Measurements from ENCODE around the gene TULP1.
A peak's percentile ranks its signal among the peaks of the same experiment; 100 is the strongest.
"Not testable (repeated sequence)": the region's sequence is repeated elsewhere in the genome, so short reads cannot be mapped to it uniquely, and the experiment has no call there.

TULP1 gene

DNA sequence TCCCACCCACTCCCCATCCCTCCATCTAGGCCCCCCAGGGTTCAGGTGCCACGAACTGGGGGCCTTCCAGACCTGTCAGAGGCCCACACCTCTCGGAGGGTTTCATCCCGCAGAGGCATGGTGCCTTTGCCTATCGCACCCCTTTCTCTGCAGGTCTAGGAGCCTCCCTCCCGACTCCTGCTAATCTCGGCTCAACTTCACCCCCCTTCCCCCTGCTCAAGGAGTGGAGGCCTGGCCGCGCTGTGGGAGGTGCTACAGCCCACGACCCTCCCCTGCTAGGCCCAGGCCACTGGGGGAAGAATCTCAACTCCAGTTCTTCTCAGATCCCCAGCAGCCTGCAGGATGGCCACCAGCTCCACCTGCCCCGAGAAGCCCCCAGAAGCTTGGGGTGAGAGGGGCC is at the start of gene TULP1:
TSS of gene TULP1 (minus strand) at position 157 of the 400 bp plus-strand sequence. CDS start at position 119, 38 bp downstream.
- no peak for DNase-seq (ENCODE audit: low read depth in 2 of 2)

DNA sequence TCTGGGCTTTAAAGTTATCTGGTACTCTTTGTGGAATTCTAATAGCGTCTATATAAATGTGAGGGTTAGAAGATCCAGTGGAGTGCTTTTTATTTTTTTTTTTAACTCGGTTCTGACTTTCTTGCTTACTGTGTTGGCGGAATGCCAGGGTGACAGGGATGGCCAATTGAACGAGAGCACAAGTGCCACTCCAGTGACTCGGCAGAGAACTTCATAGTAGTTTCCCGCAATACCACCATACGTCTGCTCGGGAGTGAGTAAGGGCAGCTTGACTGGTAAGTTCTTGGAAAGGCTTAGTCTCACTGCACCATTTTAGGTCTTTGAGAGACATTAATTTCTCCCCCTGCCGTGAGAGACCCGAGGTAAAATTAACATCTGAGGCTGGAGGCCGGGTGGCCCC is 49.4 kb upstream of the TULP1 start:
- no peak for DNase-seq (ENCODE audit: low read depth in 2 of 2)

DNA sequence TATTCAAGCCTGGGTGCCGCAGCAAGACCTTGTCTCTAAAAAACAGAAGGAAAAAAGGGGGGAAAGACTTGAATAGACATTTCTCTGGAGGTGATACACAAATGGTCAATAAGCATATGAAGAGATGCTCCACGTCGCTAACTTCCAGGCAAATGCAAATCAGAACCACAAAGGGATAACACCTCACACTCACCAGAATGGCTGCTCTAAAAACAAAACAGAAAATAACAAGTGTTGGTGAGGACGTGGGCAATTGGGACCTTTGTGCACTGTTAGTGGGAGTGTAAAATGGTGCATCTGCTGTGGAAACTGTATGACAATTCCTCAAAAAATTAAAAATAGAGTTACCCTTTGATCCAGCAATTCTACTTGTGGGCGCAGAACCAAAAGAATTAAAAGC is 48.4 kb upstream of the TULP1 start:
- DNase-seq (ENCODE audit: low read depth in 2 of 2) = no peak

DNA sequence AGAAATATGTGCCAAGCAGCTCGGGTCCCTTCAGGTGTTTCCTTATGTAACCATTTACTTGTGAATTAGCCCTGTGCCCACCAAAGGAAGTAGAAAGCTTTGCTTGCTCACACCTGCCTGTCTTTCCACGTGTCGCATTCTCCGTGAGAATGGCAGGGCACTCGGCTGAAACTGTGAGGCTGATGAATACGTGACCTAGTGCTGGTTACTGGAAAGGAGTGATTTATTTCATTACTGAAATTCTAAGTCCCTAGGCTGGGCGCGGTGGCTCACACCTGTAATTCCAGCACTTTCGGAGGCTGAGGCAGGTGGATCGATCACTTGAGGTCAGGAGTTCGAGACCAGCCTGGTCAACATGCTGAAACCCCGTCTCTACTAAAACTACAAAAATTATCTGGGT is 45.9 kb upstream of the TULP1 start:
- no peak for DNase-seq (ENCODE audit: low read depth in 2 of 2)

DNA sequence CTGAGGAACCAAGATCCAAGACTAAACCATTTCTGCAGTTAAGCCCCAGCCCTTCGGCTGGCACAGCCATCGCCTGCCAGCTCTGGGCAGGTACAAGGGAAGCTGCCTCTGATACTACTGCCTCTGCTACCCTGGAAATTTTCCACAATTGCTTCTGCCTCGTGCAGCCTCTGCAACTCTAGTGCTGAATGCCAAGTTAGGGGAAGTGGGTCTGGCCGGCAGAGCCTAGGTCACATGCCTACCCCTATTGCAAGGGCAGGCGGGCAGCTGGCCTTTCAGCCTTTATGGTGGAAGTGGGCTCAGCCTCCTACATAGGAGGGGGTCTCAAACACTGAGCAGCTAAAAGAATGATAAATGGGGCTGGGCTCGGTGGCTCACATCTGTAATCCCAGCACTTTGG is 44.5 kb upstream of the TULP1 start:
- DNase-seq (ENCODE audit: low read depth in 2 of 2) = no peak

DNA sequence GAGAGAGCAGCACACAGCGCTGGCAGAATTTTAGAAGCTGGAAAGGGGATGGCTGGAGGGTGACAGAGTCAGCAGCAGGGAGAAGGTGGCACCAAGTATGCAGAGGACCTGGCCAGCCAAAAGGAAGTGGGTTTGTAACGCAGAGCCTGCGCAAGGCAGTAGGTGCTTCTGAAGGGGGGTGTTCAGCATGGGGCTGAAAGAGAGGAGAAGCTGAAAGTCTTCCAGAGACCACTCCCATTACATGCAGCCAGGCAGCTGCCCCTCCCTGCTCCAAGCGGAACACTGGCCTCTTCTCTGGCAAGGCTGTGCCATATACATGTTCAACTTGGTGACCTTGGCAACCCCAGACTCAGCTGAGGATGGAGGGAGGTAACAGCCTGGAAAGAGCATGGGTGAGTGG is 42.1 kb upstream of the TULP1 start:
- DNase-seq (ENCODE audit: low read depth in 2 of 2) = no peak

DNA sequence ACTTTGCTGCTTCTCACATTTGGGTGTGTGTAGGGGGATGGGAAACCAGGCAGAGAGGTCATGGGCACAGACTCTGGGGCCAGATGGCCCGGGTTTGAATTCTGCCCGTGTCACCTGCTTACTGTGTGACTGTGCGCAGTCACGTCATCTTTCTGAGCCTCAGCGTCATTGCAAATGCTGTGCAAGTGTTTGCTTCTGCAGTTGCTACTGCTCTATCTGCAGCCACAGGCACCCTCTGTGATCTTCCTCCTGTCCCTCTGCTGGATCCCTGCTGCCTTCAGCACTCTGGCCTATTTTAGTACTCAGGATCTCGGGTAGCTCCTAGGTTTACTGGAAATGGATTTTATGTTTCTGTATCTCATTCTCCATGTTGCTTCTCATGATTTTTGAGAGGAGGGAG is 40.6 kb upstream of the TULP1 start:
- DNase-seq (ENCODE audit: low read depth in 2 of 2) = no peak

DNA sequence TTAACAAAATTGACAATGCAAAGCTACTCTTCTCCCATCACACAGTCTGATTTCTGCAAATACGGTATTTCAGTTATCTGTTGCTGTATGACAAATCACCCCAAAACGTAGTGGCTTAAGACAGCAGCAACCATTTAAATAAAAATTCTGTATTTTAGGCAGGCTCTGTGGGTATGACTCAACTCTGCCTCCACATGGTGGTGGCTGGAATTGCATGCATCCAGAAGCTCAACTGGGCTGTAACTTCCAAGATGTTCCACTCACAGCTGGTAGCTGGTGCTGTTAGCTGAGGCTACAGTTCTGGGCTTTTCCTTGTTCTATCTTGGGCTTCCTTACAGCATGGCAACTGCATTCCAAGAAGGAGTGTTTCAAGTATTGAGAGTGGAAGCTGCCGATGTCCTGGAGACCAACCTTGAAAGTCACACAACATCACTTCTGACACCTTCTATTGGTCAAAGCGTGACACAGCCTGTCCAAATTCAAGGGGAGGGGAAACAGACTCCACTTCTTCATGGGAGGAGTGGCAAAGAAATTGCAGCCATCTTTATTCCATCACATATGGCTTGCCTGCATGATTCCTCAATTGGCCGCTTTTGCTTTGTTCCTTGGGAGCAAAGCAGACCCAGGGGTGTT is 39.7 kb upstream of the TULP1 start:
- peak; percentile 29 to 34 for DNase-seq (ENCODE audit: low read depth in 2 of 2)

DNA sequence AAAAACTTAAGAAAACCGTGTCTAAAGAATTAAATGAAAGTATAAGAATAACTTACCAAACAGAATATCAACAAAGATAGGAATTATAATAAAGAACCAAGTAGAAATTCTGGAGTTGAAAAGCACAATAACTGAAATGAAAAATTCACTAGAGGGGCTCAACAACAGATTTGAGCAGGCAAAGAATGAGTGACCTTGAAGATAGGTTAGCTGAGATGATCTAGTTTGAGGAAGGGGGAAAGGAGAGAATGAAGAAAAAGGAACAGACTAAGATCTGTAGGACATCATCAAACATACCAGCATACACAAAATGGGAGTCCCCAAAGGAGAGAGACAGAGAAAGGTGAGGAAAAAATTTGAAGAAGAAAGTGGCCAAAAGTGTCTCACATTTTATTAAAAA is 37.7 kb upstream of the TULP1 start:
- DNase-seq (ENCODE audit: low read depth in 2 of 2) = no peak

DNA sequence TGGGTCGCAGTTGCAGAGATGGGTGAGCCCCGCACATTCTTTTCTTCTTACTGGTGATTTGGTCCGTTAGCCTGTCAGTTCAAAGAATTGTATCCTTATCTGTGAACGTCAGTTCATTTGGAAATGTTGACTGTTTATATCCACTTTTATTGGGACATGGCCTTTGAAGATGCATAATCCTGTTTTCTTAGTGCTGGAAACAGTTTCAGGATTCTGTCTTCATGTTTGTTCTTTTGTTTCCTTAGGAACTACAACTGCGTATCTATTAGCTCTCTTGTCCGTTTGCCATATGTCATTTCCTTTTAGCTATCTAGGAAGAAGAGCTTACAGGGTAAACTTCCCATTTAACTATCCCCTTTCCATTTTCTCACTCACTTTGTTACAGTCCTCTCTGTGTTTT is 35.0 kb upstream of the TULP1 start:
- DNase-seq (ENCODE audit: low read depth in 2 of 2) = no peak

DNA sequence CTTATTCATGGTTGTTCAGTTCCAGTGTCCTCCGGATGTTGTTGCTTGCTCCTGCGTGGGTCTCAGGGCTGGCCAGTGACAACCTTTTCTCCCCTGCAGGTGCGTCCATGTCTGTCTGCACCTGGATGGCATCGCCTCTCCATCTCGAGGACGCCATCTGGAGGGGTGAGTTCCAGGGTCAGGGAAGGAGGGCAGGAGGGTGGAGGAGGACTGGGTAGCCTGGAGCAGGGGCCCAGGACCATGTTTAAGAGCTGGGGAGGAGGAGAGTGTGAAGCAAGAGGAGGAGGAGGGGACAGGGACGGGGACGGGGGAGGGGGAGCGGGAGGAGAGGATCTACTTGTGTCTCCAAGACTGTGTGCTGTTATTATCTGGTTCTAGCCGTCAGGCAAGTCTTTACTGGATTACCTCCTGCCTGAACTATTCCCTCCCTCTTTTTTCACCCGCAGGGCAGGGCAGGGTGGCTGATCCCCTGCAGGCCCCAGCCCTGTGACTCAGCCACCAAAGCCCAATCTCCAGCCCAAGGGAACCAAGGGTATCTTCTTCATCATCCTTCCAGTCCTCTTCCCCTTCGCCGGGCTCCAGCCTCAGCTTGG is 32.2 kb upstream of the TULP1 start:
- no peak for DNase-seq (ENCODE audit: low read depth in 2 of 2)

DNA sequence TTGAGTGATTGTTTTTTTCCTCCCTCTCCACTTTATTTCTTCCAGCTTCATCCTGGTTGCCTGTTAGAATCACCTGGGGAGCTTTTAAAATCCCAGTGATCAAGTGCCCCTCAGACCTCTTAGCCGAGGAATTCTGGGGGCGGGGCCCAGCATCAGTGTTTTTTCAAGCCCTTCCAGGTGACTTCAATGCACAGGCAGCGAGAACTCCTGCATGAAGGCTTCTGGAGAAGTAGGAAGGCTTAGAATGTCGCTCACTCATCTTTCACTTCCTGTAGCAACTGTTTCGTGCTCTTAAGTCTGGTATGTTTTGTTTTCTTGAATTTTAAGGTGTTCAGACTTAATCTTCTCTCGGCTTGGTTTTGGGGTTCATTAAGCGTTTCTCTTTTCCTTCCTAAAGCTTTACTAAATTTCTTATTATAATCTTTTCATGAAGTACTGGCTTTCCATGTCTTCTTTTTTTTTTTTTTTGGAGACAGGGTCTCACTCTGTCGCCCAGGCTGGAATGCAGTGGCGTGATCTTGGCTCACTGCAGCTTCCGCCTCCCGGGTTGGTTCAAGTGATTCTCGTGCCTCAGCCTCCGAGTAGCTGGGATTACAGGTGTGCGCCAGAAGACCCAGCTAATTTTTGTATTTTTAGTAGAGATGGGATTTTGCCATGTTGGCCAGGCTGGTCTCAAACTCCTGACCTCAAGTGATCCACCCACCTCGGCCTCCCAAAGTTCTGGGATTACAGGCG is 30.9 kb upstream of the TULP1 start:
- no peak for DNase-seq (ENCODE audit: low read depth in 2 of 2)

DNA sequence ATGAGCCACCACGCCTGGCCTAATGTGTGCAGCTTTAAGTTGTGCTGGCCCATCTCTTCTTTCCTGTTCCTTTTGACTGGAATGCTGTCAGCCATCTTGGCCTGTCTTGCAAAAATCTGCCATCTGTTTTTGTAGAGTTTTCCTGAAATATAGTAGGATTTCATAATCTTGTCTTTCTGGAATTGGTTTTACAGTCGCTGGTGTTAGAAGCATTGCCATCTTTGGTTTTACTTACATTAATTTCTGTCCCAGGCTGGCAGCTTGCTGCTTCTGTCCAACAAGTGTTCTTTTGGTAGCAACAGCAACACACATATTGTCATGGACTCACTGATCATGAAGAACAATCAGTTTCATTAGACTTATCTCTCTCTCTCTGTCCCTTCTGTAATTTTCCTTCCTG is 29.1 kb upstream of the TULP1 start:
- DNase-seq (ENCODE audit: low read depth in 2 of 2) = no peak

DNA sequence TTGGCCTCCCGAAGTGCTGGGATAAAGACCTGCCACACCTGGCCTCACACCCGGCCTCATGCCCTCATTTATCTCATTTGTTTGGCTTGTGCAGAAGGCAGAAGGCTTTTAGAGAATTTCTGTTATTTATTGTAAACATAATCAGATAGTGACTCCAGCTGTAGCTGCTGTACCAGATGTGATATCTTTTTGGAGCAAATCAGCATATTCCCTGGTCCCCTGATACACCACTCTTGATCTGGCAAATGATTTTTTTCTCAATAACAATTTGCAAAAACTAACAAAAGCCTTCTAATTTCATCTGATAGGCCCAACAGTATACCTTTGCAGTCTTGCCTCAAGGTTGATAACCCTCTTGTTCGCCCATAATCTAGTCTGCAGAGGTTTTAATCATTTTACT is 26.5 kb upstream of the TULP1 start:
- no peak for DNase-seq (ENCODE audit: low read depth in 2 of 2)

DNA sequence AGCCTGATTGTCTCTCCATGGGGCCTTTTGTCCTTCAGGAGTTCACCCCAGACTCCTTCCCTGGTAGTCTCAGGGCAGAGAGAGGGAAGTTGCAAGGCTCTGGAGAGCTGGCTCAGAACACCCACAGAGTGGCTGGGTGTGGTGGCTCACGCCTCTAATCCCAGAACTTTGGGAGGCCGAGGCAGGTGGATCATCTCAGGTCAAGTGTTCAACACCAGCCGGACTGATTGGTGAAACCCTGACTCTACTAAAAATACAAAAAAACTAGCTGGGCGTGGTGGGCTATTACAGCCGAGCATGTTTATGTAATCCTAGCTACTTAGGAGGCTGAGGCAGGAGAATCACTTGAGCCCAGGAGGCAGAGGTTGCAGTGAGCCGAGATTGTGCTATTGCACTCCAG is 23.2 kb upstream of the TULP1 start:
- not testable (repeated sequence) for DNase-seq (ENCODE audit: low read depth in 2 of 2)

DNA sequence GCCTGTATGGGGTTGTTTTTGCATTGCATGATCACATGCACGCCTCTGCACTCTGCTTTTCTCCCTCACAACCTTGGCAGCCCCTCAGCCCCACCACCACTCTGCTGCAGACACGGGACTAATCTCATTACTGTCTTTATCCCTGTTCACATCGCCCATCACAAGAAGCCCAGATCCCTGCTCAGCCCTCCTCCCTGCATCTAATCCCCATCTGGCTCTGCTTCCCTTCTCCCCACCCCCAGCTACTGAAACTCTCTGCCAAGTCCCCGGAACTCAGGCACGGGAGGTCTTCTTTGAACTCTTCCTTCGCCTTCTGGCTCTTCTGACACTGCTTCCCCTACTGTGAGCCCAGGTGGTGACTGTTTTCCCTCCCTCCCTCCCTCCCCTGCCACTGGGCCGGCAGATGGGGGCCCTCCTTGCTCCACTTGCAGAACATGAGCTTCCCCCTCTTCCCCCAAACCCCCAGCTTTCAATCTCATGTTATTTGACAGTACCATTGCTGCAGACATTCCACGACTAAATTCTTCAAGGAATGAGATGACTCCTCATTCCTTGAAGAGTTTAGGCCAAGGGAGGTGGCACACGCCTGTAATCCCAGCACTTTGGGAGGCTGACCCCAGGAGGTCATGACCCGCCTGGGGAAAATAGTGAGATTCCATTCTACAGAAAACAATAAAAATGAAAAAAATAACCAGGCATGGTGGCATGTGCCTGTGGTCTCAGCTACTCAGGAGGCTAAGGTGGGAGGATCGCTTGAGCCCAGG is 21.9 kb upstream of the TULP1 start:
- no peak for DNase-seq (ENCODE audit: low read depth in 2 of 2)

DNA sequence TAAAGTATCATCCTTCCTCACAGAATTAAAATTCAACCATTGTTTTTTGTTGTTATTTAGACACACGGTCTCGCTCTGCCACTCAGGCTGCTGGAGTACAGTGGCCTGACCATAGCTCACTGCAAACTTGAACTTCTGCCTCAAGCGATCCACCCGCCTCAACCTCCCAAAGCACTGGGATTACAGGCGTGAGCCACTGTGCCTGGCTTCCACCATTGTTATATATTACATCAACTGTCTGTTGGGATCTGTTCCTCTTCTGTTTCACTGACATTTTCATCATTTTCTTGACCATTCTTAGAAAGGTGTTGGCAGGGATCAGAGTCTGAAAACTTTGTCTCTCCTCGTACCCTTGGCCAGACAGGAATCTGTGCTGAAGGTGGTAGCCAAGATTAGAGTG is 21.3 kb upstream of the TULP1 start:
- DNase-seq (ENCODE audit: low read depth in 2 of 2) = no peak

DNA sequence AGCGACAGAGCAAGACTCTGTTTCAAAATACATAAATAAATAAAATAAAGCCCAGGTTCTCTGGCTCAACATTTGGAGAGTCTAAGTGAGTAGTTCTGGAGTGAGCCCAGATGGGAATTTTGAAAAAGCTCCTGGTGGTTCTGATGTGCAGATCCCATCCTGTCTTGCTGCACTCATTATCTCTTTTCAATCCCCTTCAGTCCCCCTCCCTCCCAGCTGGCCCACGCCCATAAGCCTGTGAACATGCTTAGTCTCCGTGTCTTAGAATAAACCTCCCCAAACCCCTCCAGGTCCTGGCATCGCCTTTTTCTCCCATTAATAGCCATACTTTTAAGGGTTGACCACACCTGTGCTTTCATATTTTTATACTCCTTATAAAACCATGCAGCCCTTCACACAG is 19.4 kb upstream of the TULP1 start:
- no peak for DNase-seq (ENCODE audit: low read depth in 2 of 2)

DNA sequence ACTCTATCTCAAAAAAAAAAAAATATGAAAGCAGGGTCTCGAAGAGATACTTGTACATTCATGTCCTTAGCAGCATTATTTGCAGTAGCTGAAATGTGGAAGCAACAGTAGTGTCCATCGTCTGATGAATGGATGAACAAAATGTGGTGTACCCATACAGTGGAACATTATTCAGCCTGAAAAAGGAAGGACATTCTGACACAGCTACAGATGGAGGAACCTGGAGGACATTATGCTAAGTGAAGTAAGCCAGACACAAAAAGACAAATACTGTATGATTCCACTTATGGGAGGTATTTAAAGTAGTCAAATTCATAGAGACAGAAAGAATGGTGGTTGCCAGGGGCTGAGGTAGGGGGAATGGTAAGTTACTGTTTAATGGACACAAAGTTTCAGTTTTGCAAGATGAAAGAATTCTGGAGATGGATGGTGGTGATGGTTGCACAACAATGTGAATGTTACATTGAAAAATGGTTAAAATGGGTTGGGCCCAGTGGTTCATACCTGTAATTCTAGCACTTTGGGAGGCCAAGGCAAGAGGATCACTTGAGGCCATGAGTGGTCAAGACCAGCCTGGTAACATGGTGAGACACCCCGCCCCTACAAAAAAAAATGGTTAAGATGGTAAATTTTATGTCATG is 11.8 kb upstream of the TULP1 start:
- DNase-seq (ENCODE audit: low read depth in 2 of 2) = no peak

DNA sequence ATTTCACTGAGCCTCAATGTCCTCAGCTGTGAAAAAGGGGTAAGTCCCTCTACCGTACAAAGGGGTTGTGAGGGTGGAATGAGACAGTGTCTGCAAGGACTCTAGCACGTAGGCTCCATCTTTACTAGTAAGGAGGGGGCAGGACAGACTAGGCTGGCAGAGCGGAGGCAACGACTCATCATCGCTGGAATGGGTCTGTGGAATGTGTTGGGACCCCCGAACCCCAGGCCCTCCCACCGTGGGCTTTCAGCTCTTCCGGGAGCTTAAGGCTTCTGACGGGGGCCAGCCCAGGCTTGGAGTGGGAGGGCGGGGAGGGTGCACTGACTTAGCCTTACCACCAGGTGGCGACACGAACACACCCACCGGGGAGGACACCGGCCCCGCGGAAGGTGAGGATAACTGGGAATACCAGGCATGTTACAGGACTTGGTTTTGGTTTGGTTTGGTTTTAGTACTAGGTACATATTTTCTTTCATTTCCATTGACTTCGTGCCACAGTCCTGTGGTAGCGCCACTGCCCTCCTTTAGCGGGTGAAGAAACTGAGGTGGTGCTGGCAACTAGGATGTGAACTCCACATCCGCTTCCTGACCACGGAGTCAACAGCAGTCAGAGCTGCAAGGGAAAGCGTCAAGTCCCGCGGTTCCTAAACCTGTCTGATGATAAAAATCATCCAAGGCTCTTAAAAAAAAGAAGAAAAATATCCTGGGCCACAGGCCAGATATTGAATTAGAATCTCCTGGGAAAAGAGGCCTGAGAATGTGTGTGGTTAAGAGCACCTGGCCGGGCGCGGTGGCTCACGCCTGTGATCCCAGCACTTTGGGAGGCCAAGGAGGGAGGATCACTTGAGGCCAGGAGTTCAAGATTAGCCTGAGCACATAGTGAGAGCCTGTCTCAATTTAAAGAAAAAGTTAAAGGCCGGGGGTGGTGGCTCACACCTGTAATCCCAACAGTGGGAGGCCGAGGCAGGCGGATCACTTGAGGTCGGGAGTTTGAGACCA is 10.3 kb upstream of the TULP1 start:
- peak; percentile 45 to 61 for DNase-seq (ENCODE audit: low read depth in 2 of 2)

DNA sequence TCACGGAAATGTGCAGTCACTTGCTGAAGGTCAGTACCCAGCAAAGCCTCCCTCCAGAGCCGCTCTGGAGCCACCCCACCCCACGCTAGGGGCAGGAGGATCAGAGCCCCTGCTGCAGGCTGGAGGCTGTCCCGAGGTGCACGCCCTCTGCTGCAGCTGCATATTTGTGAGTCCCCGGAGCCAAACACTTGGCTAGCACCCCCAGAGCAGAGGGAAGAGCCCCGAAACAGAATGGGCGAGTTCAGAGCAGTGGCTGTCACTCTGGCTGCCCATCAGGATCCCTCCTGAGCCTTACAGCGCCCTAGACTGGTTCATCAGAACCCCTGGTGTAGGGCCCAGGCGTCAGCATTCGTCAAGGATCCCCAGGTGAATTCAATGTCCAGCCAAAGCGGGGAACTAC is 9.5 kb upstream of the TULP1 start:
- DNase-seq (ENCODE audit: low read depth in 2 of 2) = no peak
